GM18498 (cell line): ENCODE measurements around the gene RGS7.
"Not testable (repeated sequence)": the region's sequence is repeated elsewhere in the genome, so short reads cannot be mapped to it uniquely, and the experiment has no call there.

Source experiments
- ATAC-seq: cut with Tn5 transposase; IDR thresholded peaks from one replicate; pipeline ENCODE4 v1.9.1; 2021; ENCODE audit warnings: mild to moderate bottlenecking, moderate library complexity; ENCODE audit not compliant: unreplicated experiment

The RGS7 gene

DNA sequence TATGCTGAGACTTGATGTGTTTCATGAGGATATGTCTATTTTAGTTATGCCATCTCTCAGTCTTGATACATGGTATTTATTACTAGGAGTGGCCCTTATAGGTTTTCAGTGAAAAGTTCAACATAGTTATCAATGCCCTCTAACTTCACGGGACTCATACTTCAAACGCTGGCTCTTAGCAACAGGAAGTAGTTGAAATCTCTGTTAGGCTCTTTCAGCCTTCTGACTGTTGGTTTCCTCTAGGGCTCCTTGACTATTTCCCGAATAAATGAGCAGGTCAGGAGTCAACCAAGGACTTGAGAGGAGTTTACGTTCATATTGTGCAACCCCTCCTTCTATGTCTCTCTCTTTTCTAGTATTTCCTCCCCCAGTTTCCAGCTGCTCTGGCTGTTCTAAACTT, 141.8 kb downstream of the RGS7 start:
- no peak for ATAC-seq

DNA sequence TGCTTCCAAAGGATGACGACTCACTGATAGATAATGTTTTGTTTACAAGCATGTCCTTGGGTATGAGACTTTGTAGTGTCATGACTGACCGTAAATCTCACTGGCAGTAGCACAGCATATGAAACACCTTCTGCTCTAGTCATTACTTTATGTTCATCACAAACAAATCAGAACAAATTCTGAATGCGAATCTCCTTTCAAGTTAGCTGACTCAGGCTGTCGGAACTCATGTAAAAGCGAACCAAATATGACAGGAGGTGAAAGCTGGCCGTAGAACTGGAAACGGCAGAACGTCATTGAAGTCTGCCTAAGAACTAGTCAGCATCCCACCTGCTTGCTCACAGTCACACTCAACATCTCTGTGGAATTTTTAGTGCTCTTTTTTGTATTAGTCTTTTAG, 143.9 kb downstream of the RGS7 start:
- no peak for ATAC-seq

DNA sequence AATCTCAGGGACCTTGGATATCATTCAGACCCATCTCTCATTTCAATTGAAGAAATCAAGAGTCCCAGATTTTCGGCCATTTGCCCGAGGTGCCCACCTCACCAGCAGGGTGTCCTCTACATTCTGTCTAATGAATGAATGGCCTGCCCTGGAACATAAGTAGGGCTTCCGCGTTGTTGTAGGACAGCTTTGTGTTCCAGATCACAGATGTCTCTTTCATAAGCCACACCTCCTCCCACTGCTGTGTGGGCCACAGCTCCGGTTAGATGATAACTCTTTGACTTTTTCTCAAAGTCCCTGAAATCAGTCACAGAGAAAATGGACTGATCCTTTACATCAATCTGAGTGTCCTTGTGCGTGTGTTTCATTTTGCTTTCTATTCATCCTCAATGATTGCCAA, 144.4 kb downstream of the RGS7 start:
- no peak for ATAC-seq

DNA sequence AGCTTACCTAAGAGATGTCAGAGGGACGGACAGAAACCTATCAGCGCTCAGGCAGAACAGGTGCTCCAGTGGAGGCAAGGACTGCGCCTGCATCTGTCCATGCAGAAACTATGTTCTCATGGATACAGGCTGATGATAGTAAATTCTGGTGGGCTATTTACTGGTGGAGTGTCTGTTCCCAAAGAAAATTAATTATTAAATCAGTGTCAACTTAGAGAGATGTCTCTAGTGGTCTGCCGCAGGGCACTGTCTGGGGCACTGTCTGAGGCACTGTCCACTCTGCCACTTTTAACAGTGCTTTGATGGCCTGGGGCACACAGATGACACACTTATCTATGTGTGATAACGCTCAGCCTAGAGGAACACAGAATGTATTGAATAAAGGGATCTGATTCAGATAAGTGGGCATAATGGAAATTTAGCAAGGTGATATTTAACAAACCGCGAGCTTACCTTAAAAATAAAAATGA, 148.1 kb downstream of the RGS7 start:
- ATAC-seq, result no peak

DNA sequence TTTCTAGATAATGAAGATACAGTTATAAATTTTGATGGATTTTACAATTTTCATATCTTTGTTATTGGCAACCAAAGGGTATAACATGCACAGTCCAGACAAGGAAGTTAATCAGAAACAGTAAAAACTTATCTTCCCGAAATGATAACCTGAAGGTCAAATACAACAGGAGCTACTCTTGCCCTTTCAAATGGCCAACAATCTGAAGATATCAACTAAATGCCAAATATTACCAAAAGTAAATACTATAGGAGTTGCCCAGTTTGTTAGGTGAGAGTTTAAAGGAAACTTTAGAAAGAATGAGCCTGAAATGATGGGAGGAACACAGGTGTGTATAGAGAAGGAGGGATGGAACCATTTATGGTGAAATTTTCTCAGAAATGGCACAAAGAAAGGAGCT, 153.2 kb downstream of the RGS7 start:
- ATAC-seq, result no peak

DNA sequence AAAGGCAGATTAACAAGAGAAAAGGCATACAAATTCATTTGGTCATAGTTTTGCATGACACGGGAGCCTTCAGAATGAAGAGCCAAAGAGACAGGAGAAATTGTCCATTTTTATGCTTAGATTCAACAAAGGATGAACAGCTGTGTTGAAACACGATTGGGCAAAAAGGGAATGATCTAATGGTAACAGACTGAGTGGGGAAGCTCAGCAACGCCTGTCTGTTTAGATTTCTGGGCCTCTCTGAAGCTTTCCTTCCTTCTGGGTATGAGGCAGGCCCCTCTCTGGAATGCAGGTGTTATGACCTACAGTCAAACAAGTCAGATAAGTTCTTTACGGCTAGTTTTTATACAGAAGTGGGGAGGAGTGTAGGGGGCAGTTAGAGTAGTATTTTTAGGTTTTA, 154.6 kb downstream of the RGS7 start:
- ATAC-seq, result no peak

DNA sequence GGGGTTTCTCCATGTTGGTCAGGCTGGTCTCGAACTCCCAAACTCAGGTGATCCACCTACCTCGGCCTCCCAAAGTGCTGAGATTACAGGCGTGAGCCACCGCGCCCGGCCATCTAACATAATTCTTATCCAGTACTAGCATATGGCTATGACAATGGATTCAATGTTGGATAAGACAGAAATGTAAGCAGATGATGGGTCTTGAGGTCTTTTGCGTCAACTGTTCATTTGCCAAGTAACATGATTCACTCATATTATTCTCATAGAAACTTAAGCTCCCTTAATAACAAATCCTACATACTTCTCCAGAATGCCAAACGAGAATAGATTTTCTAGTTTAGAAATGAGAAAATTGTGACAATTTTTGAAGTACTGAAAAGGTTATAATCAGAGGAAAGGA, 170.3 kb downstream of the RGS7 start:
- ATAC-seq, result no peak

DNA sequence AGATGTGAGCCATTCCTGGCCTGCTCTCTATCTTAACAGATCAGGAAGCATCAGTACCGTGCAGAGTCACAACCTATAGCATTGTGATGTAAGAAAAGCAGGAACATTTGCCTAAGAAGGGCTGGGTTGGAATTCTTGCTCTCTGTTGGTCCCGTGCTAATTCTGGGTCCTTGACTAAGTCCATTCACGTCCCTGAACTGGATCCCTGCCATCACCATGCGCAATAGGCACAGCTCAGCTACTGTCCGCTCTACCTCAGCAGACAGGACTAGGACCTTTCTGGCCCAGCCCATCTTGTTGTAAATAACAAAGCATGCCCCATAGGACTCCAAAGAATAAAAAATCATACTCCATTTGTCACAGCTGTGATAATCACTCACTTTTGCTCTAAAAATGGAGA, 175.0 kb downstream of the RGS7 start:
- ATAC-seq, result no peak

DNA sequence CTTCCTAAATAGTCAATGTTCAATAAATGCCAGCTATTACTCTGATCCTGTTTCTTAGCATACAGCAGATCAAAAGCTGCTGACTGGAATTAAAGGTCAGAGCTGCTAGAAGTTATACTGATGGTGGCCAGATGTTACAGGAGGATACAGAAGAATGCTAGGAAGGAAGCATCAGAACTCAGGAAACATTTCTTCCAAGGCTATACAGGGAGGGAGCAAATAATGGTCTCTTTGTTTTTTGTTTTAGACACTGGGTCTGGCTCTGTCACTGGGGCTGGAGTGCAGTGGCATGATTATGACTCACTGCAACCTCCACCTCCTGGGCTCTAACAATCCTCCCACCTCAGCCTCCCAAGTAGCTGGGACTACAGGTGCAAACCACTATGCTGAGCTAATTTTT, 175.5 kb downstream of the RGS7 start:
- no peak for ATAC-seq

DNA sequence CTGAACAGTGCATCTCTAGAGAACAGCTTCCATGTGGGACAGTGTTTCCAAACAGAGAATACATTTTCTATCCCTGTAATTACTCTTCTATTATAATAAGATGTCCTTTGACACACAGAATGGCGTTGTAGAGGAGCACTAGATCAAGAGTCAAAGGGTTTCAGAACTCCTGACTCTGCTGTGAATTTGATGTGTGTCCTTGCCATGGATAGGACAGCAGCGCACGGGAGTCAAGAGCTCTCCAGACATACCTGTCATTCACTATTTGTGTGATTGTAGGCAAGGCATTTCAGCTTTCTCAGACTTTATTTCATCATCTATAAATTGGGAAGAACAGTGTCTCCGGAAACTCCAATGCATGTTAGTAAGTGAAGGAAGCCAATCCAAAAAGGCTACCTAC, 176.4 kb downstream of the RGS7 start:
- ATAC-seq, result no peak

DNA sequence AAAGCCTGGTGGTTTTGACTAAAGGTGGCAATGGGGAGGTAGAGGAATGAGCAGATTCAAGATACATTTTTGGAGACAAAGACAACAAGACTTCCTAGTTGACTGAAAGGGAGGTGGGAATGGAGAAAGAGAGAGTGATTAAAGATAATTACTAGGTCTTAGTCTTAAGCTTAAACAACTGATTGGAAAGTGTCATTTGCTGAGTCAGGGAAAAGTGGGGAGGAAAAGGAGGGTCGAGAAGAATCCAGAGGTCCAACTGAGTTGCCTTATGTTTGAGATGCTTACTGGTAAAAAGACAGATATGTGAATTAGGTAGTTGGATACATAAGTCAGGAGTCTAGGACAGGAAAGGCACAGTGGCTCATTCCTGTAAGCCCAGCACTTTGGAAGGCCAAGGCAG, 179.3 kb downstream of the RGS7 start:
- ATAC-seq, result no peak

DNA sequence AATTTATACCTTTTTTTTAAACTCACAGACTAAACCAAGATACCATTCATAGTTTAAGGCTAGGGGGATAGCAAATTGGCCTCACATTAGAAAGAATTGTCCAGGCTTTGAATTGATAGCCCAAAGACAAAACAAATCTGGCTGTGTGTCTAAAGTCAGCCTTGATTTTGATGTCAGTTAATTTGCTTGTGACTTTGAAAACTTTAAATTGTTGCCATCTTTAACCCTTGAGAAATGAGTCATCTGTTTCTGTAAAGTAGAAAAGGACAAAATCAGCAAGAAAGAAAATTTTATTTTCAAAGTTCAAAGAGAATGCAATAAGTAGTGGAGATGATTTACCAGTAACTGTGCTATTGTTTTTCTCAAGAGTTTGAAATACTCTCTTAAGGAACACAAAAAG, 184.5 kb downstream of the RGS7 start:
- ATAC-seq, result no peak

DNA sequence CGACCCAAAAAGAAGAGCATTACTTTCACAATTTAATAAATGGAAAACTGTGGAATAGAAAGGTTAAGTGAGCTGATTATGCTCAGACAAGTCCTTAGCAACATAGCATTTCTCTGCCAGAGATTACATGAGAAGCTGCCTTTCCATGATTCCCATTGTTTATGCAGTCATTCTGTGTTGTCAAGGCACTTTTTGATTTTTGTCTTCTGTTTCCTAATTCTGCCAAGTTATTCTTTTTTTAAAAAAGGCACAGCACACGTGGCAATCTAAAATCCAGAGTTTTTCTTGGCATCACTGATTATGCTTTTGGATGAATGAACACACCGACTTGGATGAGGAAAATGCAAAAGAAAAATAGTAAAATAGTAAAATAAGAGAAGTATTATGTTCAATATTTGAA, 185.0 kb downstream of the RGS7 start:
- ATAC-seq, result no peak

DNA sequence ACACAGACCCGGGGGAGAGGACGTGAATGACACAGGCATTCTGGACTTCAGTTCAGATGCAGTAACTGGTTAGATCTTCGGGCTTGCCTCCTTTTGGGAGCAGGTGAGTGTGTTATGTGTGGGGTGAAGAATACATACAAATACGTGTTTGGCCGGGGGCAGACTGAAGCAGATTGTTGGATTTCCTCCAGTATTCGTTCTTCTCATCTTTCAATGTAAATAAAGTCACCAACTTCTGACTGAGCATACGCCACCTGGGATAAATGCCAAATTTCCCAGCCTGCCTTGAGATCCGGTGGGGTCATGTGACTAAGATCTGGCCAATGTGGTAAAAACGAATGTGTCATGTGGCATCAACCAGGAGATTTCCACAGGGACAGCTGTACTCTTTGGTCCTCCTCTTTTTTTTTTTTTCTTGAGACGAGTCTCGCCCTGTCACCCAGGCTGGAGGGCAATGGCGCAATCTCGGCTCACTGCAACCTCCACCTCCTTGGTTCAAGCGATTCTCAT, 189.8 kb downstream of the RGS7 start:
- ATAC-seq, result no peak

DNA sequence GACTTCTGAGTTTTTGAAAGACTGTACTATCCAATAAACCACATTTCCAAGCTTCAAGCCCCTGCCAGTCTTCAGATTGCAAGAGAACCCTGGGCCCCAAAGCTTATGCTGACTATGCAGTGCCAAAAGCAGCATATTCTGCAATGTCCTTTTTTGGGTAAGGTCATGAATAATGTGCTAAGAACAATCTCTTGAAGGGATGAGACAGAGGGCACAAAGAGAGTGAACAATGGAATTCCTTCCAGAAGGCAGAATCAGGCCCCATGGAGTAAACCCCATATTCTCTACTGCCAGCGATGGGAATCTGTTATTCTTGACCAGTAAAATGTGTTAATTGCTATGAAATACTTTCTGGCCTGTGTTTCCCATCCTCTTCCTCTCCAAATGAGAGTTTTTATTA, 190.4 kb downstream of the RGS7 start:
- ATAC-seq, result no peak

DNA sequence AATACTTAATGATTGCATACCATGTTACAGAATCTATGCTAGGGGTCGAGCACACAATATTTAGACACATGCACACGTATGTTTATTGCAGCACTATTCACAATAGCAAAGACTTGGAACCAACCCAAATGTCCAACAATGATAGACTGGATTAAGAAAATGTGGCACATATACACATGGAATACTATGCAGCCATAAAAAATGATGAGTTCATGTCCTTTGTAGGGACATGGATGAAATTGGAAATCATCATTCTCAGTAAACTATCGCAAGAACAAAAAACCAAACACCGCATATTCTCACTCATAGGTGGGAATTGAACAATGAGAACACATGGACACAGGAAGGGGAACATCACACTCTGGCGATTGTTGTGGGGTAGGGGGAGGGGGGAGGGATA, 191.7 kb downstream of the RGS7 start:
- ATAC-seq, result not testable (repeated sequence)

DNA sequence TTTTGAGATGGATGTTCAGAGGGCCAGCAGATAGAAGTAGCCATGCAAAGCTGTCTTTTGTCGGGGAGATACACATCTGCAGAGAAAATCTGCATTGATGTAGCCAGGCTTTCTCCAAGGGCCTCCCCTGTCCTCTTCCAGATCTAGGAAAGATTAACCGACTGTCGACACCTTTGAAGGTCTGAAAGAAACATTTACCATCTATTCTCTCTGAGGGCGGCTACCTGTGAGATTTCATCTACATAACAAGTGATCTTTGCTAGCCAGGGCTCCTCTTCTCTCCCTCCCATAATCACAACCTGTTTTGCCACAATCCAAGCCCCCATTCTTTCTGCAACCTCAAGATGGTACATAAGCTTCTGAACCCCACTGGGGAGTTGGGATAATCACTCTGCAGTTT, 193.6 kb downstream of the RGS7 start:
- no peak for ATAC-seq

DNA sequence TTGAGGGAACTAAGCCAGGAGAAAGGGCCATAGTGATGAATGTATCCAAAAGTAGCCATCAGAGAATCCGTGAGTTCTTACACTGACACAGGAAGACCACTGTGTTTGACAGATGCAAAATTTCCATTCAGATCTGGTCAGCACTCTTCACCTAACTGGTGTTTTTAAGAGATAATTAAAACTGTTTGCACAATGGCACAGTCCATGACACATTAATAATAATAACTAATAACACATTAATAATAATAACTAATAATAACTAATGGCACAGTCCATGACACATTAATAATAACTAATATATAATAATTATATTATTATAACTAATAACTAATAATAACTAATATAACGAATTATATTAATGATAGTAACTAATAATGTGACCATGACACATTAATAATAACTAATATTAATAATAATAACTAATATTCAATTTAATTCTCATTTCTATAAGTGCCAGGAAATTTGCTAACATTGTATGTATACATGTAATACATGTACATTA, 195.8 kb downstream of the RGS7 start:
- no peak for ATAC-seq

DNA sequence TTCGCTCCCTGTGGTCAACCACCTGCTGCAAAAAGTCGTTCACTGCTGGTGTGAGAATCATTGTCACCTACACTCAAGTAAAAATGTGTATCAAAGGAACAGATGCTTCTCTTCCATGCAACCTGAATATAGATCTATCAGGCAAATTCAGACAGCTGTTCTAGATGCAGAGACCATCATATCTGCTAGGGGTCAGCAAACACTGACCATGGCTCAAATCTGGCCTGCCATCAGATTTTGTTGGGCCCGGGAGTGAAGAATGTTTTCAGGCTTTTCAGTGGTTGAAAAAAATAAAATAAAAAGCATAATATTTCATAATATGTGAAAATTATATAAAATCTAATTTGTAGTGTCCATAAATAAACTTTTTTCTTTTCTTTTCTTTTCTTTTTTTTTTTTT, 199.6 kb downstream of the RGS7 start:
- no peak for ATAC-seq

DNA sequence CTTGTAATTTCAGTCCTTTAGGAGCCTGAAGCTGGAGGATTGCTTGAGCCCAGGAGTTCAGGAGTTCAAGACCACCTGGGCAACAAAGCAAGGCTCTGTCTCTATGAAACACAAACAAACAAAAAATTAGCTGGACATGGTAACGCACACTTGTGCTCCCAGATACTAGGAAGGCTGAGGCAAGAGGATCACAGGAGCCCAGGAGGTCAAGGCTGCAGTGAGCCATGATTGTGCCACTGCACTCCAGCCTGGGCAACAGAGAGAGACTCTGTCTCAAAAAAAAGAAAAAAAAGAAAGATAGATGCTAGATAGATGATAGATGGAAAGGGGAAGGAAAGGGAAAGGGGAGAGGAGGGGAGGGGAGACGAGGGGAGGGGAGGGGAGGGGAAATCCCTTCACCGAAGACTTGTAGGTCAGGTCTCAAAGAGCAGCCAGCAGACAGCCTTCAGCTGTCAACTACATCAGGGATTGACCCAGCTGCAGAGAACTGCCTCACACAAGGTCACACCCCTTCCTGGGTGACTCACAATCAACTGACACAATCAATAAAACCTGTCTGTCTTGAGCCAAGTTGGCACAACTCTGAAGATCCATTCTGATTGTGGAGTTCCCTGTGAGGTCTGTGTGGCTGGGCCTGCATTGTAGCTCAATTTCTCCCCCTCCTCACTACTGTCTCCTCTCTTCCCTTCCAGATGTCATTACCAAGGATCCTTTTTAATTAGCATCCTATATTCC, 200.6 kb downstream of the RGS7 start:
- no peak for ATAC-seq

DNA sequence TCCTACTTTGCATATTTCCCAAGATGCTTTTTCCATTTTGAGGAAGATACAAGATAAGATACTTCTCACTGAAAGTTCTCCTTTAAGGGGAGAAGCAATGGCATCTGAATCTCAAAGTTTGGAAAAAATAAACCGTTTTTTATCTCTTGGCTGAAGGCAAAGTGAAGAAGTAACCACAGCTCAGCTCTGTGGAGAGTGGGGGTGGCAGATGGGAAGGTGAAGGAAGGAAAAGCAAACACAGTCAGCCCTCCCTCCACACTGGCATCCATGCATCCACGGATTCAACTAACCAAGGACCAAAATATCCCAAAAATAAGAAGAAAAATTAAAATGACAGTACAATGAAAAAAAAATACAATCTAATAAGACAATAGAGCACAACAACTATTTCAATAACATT, 211.1 kb downstream of the RGS7 start:
- ATAC-seq, result no peak

DNA sequence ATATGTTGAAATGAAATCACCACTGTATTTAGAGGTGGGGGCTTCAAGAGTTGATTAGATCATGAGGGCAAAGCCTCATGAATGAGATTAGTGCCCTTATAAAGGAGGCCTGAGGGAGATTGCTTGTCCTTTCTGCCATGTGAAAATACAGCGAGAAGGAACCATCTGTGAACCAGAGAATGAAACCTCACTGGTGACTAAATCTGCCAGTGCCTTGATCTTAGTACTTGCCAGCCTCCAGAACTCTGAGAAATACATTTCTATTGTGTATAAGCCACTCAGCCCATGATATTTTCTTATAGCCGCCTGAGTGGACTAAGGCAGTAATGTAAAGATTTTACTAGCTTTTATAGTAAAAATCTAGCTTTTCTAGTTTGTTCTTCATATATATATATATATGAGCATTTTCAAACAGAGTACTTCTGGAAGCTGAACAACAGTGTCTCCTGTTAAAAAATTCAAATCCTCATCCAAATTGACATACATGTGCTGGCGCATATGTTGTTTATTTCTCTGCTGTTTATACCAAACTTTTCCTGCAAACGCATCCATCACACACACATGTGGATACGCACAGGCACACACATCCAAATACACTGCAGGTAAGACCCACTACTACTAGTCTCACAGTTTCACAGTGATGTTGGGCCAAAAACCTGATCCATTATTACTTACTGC, 213.1 kb downstream of the RGS7 start:
- no peak for ATAC-seq
